ENCODE measurements around the gene HDAC4. TPM values are rescaled to one million over a fixed set of nuclear protein-coding genes. Genes with fewer than 3 reads are reported as not detected.

Gene HDAC4
- total RNA-seq, 1 experiment from 2014 or later = 61.5 TPM

- H3K36me3 ChIP-seq (ENCODE audit: low read depth) = no peaks in the 10 kb centered on the region
- ChIA-PET CTCF (no interaction called here), POLR2A (ENCODE audit: unreplicated experiment) (no interaction called here)
- 0 out of 2 replicates have a peak, but pooled peaks cover 3% of the 10 kb centered on the region for H4K20me1 ChIP-seq (ENCODE audit: insufficient read depth)
- intact Hi-C loops (cut with micrococcal nuclease; ENCODE audit: unreplicated experiment) = loop anchor here (5.0 kb wide), 1 partner anchor 830 kb away; no protein-coding TSS in a partner anchor
- H3K27me3 ChIP-seq (ENCODE audit: insufficient read depth, low read depth) = no peaks in the 10 kb centered on the region
- H3K4me1 ChIP-seq (replicated peaks; ENCODE audit: insufficient read depth) = peaks cover 30% of the 10 kb centered on the region
- H3K4me2 ChIP-seq = no peak overlapping the region
- H3K9me3 ChIP-seq (ENCODE audit: insufficient read depth, low read depth) = no peaks in the 10 kb centered on the region
- H3F3A ChIP-seq (ENCODE audit: insufficient read depth, low read depth) = peaks cover 7% of the 10 kb centered on the region; the same call in 1 of the 2 replicates
- no peak overlapping the region for H3K4me3 ChIP-seq
- no peak overlapping the region for H3K27ac ChIP-seq
- H3K79me2 ChIP-seq (ENCODE audit: low read depth) = peaks cover 50% of the 10 kb centered on the region
- TF ChIP-seq CTCF (conservative IDR thresholded peaks at IDR 0.05) (no peak), EZH2 (IDR thresholded peaks at IDR 0.05; ENCODE audit: low read depth) (no peak)
- no peaks in the 10 kb centered on the region for H3K9me2 ChIP-seq (ENCODE audit: insufficient read depth)
- DNase-seq = no peak
- BruUV-seq (replicated peaks) = no TSS peak
- H2AFZ ChIP-seq = no peak overlapping the region
These were observed 134.0 kb downstream of the HDAC4 start for GRCh38 chr2:239266779-239267287.

- DNase-seq = no peak
- Histone ChIP-seq H3K9me2 (ENCODE audit: insufficient read depth) (no peaks in the 10 kb centered on the region), H4K20me1 (ENCODE audit: insufficient read depth) (0 out of 2 replicates have a peak, but pooled peaks cover 3% of the 10 kb centered on the region), H3K9me3 (ENCODE audit: insufficient read depth, low read depth) (no peaks in the 10 kb centered on the region), H3F3A (ENCODE audit: insufficient read depth, low read depth) (peaks cover 7% of the 10 kb centered on the region; the same call in 1 of the 2 replicates), H3K27me3 (ENCODE audit: insufficient read depth, low read depth) (no peaks in the 10 kb centered on the region), H3K27ac (no peak overlapping the region), H3K4me3 (no peak overlapping the region), H3K36me3 (ENCODE audit: low read depth) (no peaks in the 10 kb centered on the region), H3K79me2 (ENCODE audit: low read depth) (peaks cover 45% of the 10 kb centered on the region), H3K4me1 (replicated peaks; ENCODE audit: insufficient read depth) (peaks cover 30% of the 10 kb centered on the region), H3K4me2 (no peak overlapping the region), H2AFZ (no peak overlapping the region)
- no peak for TF ChIP-seq EZH2 (IDR thresholded peaks at IDR 0.05; ENCODE audit: low read depth)
- intact Hi-C loops (cut with micrococcal nuclease; ENCODE audit: unreplicated experiment) = loop anchor here (5.0 kb wide), 1 partner anchor 829 kb away; no protein-coding TSS in a partner anchor
- BruUV-seq (replicated peaks) = no TSS peak
- ChIA-PET POLR2A (ENCODE audit: unreplicated experiment) (no interaction called here), CTCF (no interaction called here)
These were observed 134.4 kb downstream of the HDAC4 start for GRCh38 chr2:239266434-239266766.

GRCh38 chr2:239265681-239266433, 135.0 kb downstream of the HDAC4 start:
- Histone ChIP-seq H3K4me1 (replicated peaks; ENCODE audit: insufficient read depth) (peaks cover 30% of the 10 kb centered on the region), H3K27ac (no peak overlapping the region), H3F3A (ENCODE audit: insufficient read depth, low read depth) (peaks cover 7% of the 10 kb centered on the region; the same call in 1 of the 2 replicates), H3K9me2 (ENCODE audit: insufficient read depth) (no peaks in the 10 kb centered on the region), H4K20me1 (ENCODE audit: insufficient read depth) (0 out of 2 replicates have a peak, but pooled peaks cover 3% of the 10 kb centered on the region), H3K36me3 (ENCODE audit: low read depth) (no peaks in the 10 kb centered on the region), H3K4me3 (no peak overlapping the region), H3K4me2 (peak overlapping the region; percentile 39), H3K27me3 (ENCODE audit: insufficient read depth, low read depth) (no peaks in the 10 kb centered on the region), H2AFZ (no peak overlapping the region), H3K9me3 (ENCODE audit: insufficient read depth, low read depth) (no peaks in the 10 kb centered on the region), H3K79me2 (ENCODE audit: low read depth) (peaks cover 41% of the 10 kb centered on the region; the same call in 1 of the 2 replicates)
- no peak for TF ChIP-seq EZH2 (IDR thresholded peaks at IDR 0.05; ENCODE audit: low read depth)
- TF ChIP-seq CTCF (conservative IDR thresholded peaks at IDR 0.05) = no peak
- intact Hi-C loops (cut with micrococcal nuclease; ENCODE audit: unreplicated experiment) = loop anchor here (5.0 kb wide), 1 partner anchor 829 kb away; no protein-coding TSS in a partner anchor
- CTCF ChIA-PET = interaction anchor here (0.8 kb wide), 1 partner anchor 9 kb away, joined by 5 read pairs; no protein-coding TSS in a partner anchor
- no TSS peak for BruUV-seq (replicated peaks)
- POLR2A ChIA-PET (ENCODE audit: unreplicated experiment) = no interaction called here
- DNase-seq = no peak
